Suprapubic skin (tissue), 4 donors: Measurements from ENCODE around the gene SEC23IP. TPM values are rescaled to one million over a fixed set of nuclear protein-coding genes. Genes with fewer than 3 reads are reported as not detected.
"Not testable (repeated sequence)": the region's sequence is repeated elsewhere in the genome, so short reads cannot be mapped to it uniquely, and the experiment has no call there.

Experiments used
- DNase-seq, 2 donors: peaks; one replicate each; pipeline ENCODE4 v3.0.0-alpha.2; 2019; ENCODE audit warnings: low spot score in 2 of 2
- H3K27ac ChIP-seq: fragments of 200-600 bp; sonication (generic); one replicate; pipeline ENCODE4 v1.5.1; 2019
- H3K27me3 ChIP-seq: fragments of 200-600 bp; sonication (generic); one replicate; pipeline ENCODE4 v1.5.1; 2019
- H3K36me3 ChIP-seq: fragments of 200-600 bp; sonication (generic); one replicate; pipeline ENCODE4 v1.5.1; 2019
- H3K4me1 ChIP-seq: fragments of 200-600 bp; sonication (generic); one replicate; pipeline ENCODE4 v1.5.1; 2019
- H3K4me3 ChIP-seq: fragments of 200-600 bp; sonication (generic); one replicate; pipeline ENCODE4 v1.5.1; 2019; ENCODE audit warnings: mild to moderate bottlenecking
- H3K9me3 ChIP-seq: fragments of 200-600 bp; sonication (generic); one replicate; pipeline ENCODE4 v1.5.1; 2019
- EP300 ChIP-seq: sonication (generic); formaldehyde crosslinking; IDR thresholded peaks from one replicate; pipeline ENCODE4 v1.6.1; 2017; ENCODE audit warnings: antibody characterized with exemption
- POLR2A ChIP-seq, 2 donors: fragments of 450-650 bp; IDR thresholded peaks; one replicate each; pipeline ENCODE4 v1.6.1; 2017; ENCODE audit warnings: antibody characterized with exemption in 2 of 2, mild to moderate bottlenecking in 2 of 2, moderate library complexity in 2 of 2
- POLR2AphosphoS5 ChIP-seq, 3 donors: sonication (generic); formaldehyde crosslinking; IDR thresholded peaks; one replicate each; pipeline ENCODE4 v1.6.1; 2017; ENCODE audit warnings: antibody characterized with exemption in 3 of 3
- WGBS: methylation state at CpG from one replicate; pipeline ENCODE4 v1.1.5; 2018; 5-methylcytosine and 5-hydroxymethylcytosine counted together
- total RNA-seq, 4 donors: library from RNA; depleted of rRNA; stranded (reverse); fragments of >200 nt; gene quantifications; one replicate each; pipeline ENCODE4 v1.1.0, GENCODE V29; 2016
- TF ChIP-seq, protein P1 (sequence below), 2 donors: fragments of 200-600 bp in 1 of 2; fragments of 450-650 bp in 1 of 2; sonication (generic) in 1 of 2; IDR thresholded peaks; one replicate each; pipeline ENCODE4 v1.5.1; 2016 to 2019; ENCODE audit warnings: antibody characterized with exemption in 2 of 2, mild to moderate bottlenecking in 1 of 2, moderate library complexity in 1 of 2

Gene SEC23IP
- total RNA-seq, 4 donors from 2014 or later = 20.8 to 49.6 (median 24.2) TPM

DNA sequence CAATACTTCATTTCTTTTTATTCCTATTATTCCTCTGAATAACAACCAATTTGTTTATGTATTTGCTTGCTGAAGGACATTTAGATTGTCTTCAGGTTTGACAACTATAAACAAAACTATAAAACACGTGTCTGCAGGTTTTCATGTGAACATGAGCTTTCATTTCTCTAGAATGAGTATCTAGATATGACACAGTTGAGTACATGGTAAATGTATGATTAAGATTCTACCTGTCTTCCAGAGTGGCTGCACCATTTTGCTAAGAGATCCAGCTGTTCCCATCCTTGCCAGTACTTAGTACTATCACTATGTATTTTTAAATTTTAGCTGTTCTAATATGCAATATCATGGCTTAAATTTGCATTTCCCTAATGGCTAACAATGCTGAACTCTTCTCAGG is 30.0 kb upstream of the SEC23IP start:
- H3K36me3 ChIP-seq = peaks cover 7% of the 10 kb centered on the region
- H3K27me3 ChIP-seq = no peaks in the 10 kb centered on the region
- TF ChIP-seq, protein P1, sequence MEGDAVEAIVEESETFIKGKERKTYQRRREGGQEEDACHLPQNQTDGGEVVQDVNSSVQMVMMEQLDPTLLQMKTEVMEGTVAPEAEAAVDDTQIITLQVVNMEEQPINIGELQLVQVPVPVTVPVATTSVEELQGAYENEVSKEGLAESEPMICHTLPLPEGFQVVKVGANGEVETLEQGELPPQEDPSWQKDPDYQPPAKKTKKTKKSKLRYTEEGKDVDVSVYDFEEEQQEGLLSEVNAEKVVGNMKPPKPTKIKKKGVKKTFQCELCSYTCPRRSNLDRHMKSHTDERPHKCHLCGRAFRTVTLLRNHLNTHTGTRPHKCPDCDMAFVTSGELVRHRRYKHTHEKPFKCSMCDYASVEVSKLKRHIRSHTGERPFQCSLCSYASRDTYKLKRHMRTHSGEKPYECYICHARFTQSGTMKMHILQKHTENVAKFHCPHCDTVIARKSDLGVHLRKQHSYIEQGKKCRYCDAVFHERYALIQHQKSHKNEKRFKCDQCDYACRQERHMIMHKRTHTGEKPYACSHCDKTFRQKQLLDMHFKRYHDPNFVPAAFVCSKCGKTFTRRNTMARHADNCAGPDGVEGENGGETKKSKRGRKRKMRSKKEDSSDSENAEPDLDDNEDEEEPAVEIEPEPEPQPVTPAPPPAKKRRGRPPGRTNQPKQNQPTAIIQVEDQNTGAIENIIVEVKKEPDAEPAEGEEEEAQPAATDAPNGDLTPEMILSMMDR (IDR thresholded peaks at IDR 0.05) = no peak
- no peak for TF ChIP-seq POLR2AphosphoS5 (IDR thresholded peaks at IDR 0.05)
- TF ChIP-seq POLR2A (IDR thresholded peaks at IDR 0.05) = no peak
- no peak for TF ChIP-seq EP300
- no peaks in the 10 kb centered on the region for H3K9me3 ChIP-seq
- DNase-seq = no peak
- WGBS = 55% methylated on average over 1 of the region's 1 CpG
- no peak overlapping the region for H3K27ac ChIP-seq
- no peak overlapping the region for H3K4me3 ChIP-seq
- peaks cover 12% of the 10 kb centered on the region for H3K4me1 ChIP-seq

DNA sequence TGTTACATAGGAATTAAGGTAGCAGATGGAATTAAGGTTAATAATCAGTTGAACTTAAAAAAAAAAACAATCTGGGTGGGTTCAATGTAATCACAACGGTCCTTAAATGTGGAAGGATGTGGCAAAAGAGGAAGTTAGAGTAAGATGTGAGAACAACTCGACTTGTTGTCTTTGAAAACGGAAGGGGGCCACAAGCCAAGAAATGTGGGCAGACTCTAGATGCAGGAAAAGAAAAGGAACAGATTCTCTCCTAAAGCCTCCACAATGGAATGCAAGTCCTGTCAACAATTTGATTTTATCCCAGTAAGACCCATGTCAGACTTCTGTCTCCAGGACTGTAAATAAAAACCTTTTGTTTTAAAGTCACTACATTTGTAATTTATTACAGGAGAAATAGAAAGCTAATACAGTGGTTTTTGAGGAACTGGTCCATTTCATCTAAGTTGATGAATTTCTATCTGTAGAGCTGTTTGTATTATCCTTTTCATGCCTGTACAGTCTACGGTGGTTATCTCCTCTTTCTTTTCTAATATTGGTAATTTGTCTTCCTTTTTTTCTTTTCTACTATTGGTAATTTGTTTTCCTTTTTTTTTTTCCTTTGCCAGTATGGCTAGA is 28.5 kb upstream of the SEC23IP start:
- DNase-seq = no peak
- H3K36me3 ChIP-seq = no peaks in the 10 kb centered on the region
- peaks cover 17% of the 10 kb centered on the region for H3K4me1 ChIP-seq
- no peak overlapping the region for H3K27ac ChIP-seq
- H3K9me3 ChIP-seq = no peaks in the 10 kb centered on the region
- WGBS = 80% methylated on average over 3 of the region's 4 CpGs
- TF ChIP-seq POLR2A (IDR thresholded peaks at IDR 0.05) (no peak), EP300 (no peak), POLR2AphosphoS5 (IDR thresholded peaks at IDR 0.05) (no peak)
- TF ChIP-seq, protein P1 (IDR thresholded peaks at IDR 0.05) = no peak
- no peak overlapping the region for H3K4me3 ChIP-seq
- no peaks in the 10 kb centered on the region for H3K27me3 ChIP-seq

DNA sequence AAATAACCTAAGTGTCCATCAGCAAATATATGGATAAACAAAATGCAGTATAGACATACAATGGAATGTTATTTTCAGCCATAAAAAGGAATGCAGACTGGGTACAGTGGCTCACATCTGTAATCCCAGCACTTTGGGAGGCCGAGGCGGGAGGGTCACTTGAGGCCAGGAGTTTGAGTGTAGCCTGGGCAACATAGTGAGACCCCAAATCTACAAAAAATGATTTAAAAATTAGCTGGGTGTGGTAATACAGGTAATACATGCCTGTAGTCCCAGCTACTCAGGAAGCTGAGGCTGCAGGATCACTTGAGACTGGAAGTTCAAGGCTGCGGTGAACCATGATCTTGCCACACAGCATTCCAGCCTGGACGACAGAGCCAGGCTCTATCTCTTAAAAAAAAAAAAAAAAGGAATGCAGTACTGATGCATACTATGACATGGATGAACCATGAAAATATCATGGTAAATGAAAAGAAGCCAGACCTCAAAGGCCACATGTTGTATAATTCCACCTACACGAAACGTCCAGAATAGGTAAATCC is 26.8 kb upstream of the SEC23IP start:
- Histone ChIP-seq H3K4me3 (no peak overlapping the region), H3K27ac (no peak overlapping the region), H3K27me3 (no peaks in the 10 kb centered on the region), H3K36me3 (no peaks in the 10 kb centered on the region), H3K4me1 (peaks cover 20% of the 10 kb centered on the region), H3K9me3 (no peaks in the 10 kb centered on the region)
- 91% methylated on average over 6 of the region's 6 CpGs for WGBS
- DNase-seq = no peak
- TF ChIP-seq POLR2A (IDR thresholded peaks at IDR 0.05) (no peak), EP300 (no peak), POLR2AphosphoS5 (IDR thresholded peaks at IDR 0.05) (no peak)
- TF ChIP-seq, protein P1 (IDR thresholded peaks at IDR 0.05) = no peak

GRCh38 chr10:119867317-119867716 is 25.2 kb upstream of the SEC23IP start:
- H3K36me3 ChIP-seq = no peaks in the 10 kb centered on the region
- no peak overlapping the region for H3K27ac ChIP-seq
- no peaks in the 10 kb centered on the region for H3K27me3 ChIP-seq
- no peak overlapping the region for H3K4me3 ChIP-seq
- no peak for TF ChIP-seq POLR2AphosphoS5 (IDR thresholded peaks at IDR 0.05)
- no peak for TF ChIP-seq POLR2A (IDR thresholded peaks at IDR 0.05)
- TF ChIP-seq, protein P1 (IDR thresholded peaks at IDR 0.05) = no peak
- no peak for TF ChIP-seq EP300
- no peak for DNase-seq
- 66% methylated on average over 7 of the region's 7 CpGs for WGBS
- H3K9me3 ChIP-seq = no peaks in the 10 kb centered on the region
- H3K4me1 ChIP-seq = peaks cover 28% of the 10 kb centered on the region

- not testable (repeated sequence) for H3K9me3 ChIP-seq, H3K4me3 ChIP-seq, DNase-seq, H3K27ac ChIP-seq, H3K27me3 ChIP-seq, H3K36me3 ChIP-seq
- whole genome bisulfite sequencing = 77% methylated on average over 4 of the region's 4 CpGs
- H3K4me1 ChIP-seq = peaks cover 31% of the 10 kb centered on the region
These were observed 23.1 kb upstream of the SEC23IP start for GRCh38 chr10:119869398-119869797.
